ENCODE measurements around the gene SAT1. TPM values are rescaled to one million over a fixed set of nuclear protein-coding genes. Genes with fewer than 3 reads are reported as not detected.

SAT1 gene
- total and polyA plus RNA-seq, 9 donors = 32.0 to 77.8 (median 41.0) TPM

Other genes with a start within 250 kb of the SAT1 start
- 156 TPM for gene PRDX4, start 115.7 kb upstream of the SAT1 start, total RNA-seq
- gene PRDX4, start 115.7 kb upstream of the SAT1 start, polyA plus RNA-seq (ENCODE audit: insufficient read depth in 1 of 8, insufficient read length in 8 of 8, low replicate concordance in 1 of 8) = 100 to 1,000 TPM in 3 of 8 donors, 10 to 100 TPM in 5; 68.1 to 124 (median 91.5) TPM
- 53.1 TPM for gene ACOT9, start 39.9 kb upstream of the SAT1 start, total RNA-seq
- gene ACOT9, start 39.9 kb upstream of the SAT1 start, polyA plus RNA-seq (ENCODE audit: insufficient read depth in 1 of 8, insufficient read length in 8 of 8, low replicate concordance in 1 of 8) = 10 to 100 TPM; 43.5 to 59.1 (median 49.1) TPM
- 15.6 TPM for gene APOO, start 124.8 kb downstream of the SAT1 start, total RNA-seq
- gene APOO, start 124.8 kb downstream of the SAT1 start, polyA plus RNA-seq (ENCODE audit: insufficient read depth in 1 of 8, insufficient read length in 8 of 8, low replicate concordance in 1 of 8) = 10 to 100 TPM; 14.9 to 18.7 (median 16.7) TPM
- 0.04 TPM for gene CXorf58, start 124.8 kb downstream of the SAT1 start, total RNA-seq
- under 1 TPM in 2 of 8 donors, not detected in 6; 0.09 to 0.10 TPM for gene CXorf58, start 124.8 kb downstream of the SAT1 start, polyA plus RNA-seq (ENCODE audit: insufficient read depth in 1 of 8, insufficient read length in 8 of 8, low replicate concordance in 1 of 8)
- 12.5 TPM for gene KLHL15, start 244.0 kb downstream of the SAT1 start, total RNA-seq
- 10 to 100 TPM in 4 of 8 donors, 1 to 10 TPM in 4; 7.0 to 12.9 (median 9.7) TPM for gene KLHL15, start 244.0 kb downstream of the SAT1 start, polyA plus RNA-seq (ENCODE audit: insufficient read depth in 1 of 8, insufficient read length in 8 of 8, low replicate concordance in 1 of 8)